IPS-11a (cell line): Measurements from ENCODE around the gene RPA3.

ENCODE experiments used
- H3K4me3 ChIP-seq: one replicate; pipeline ENCODE4 v1.5.1; 2013; ENCODE audit warnings: low read depth, low read length, control low read depth

Gene RPA3

GRCh38 chr7:7613210-7613609, 105.2 kb downstream of the RPA3 start:
- H3K4me3 ChIP-seq, result no peak overlapping the region

GRCh38 chr7:7612519-7612918, 105.9 kb downstream of the RPA3 start:
- H3K4me3 ChIP-seq, result no peak overlapping the region

GRCh38 chr7:7609330-7609729, 109.1 kb downstream of the RPA3 start:
- H3K4me3 ChIP-seq, result no peak overlapping the region

- no peak overlapping the region for H3K4me3 ChIP-seq
Observed at GRCh38 chr7:7607010-7607409, 111.4 kb downstream of the RPA3 start.

- no peak overlapping the region for H3K4me3 ChIP-seq
Observed at GRCh38 chr7:7596176-7596575, 122.2 kb downstream of the RPA3 start.

GRCh38 chr7:7595451-7595850, 123.0 kb downstream of the RPA3 start:
- no peak overlapping the region for H3K4me3 ChIP-seq
